GM23248 (cell line): ENCODE measurements around the gene CNTN3.

Source experiments
- EZH2 ChIP-seq: fragments of 200-600 bp; sonication (generic); IDR thresholded peaks from 2 replicates; pipeline ENCODE4 v1.6.1; 2018; ENCODE audit warnings: antibody characterized with exemption, mild to moderate bottlenecking; ENCODE audit not compliant: insufficient read depth, poor library complexity, severe bottlenecking
- EZH2phosphoT487 ChIP-seq: fragments of 200-600 bp; sonication (generic); IDR thresholded peaks from 2 replicates; pipeline ENCODE4 v1.6.1; 2018; ENCODE audit warnings: antibody characterized with exemption, moderate library complexity, mild to moderate bottlenecking, low read depth; ENCODE audit not compliant: insufficient read depth

- TF ChIP-seq EZH2phosphoT487 (no peak), EZH2 (no peak)
Observed at GRCh38 chr3:74591946-74592345, 22.5 kb downstream of the CNTN3 start.
